ENCODE measurements around the gene EPAS1.

Gene EPAS1

DNA sequence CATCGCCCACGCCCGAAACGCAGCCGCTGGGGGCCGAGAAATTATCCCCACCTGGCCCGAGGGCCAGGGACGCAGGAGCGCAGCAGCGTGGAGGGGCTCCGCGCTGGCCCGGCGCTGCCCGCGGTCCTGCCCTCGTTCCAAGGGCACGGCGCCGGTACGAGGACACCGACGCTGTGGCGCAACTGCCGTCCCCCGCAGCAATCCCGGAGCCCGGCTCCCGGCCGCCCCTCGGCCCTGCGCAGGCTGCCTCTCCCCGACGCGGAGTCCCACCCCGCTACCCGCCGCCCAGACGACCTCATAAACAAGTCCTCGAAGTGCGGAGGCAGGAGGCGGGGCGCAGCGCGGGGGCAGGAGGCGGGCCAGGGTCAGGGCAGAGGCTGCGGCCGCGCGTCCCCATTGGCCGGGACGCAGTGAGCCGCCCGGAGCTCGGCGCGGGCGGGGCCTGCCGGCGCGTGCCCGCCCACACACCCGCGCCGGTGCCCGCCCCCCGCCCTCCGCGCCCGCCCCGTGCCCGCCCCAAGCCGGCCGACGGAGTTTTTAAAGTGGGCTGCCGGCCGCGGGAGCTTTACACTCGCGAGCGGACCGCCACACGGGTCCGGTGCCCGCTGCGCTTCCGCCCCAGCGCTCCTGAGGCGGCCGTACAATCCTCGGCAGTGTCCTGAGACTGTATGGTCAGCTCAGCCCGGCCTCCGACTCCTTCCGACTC lies at the start of gene EPAS1:
Gene EPAS1, plus strand, starts transcription at position 568 of the 706 bp plus-strand sequence. CDS start 505 bp downstream, outside the sequence.
- TF ChIP-seq, protein P1, sequence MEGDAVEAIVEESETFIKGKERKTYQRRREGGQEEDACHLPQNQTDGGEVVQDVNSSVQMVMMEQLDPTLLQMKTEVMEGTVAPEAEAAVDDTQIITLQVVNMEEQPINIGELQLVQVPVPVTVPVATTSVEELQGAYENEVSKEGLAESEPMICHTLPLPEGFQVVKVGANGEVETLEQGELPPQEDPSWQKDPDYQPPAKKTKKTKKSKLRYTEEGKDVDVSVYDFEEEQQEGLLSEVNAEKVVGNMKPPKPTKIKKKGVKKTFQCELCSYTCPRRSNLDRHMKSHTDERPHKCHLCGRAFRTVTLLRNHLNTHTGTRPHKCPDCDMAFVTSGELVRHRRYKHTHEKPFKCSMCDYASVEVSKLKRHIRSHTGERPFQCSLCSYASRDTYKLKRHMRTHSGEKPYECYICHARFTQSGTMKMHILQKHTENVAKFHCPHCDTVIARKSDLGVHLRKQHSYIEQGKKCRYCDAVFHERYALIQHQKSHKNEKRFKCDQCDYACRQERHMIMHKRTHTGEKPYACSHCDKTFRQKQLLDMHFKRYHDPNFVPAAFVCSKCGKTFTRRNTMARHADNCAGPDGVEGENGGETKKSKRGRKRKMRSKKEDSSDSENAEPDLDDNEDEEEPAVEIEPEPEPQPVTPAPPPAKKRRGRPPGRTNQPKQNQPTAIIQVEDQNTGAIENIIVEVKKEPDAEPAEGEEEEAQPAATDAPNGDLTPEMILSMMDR (conservative IDR thresholded peaks at IDR 0.05) = no peak
- H3K27ac ChIP-seq = peak within 1 kb of the TSS; percentile 77

DNA sequence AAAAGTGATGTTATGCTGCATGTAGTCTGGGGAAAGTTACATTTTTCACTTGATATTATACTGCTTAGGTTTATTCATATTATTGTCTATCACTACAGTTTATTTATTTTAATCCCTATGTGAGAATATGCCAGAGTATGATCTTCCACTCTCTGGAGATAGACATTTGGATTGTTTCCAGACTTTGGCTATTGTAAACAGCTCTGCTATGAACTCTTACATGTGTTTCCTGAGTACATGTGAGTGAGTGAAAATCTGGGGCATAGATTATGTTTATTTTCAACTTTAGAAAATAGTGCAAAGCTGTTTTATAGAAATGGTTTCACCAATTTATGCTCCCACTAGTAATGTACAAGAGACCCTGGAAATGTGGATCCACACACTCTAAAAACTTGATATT lies 49.0 kb upstream of the EPAS1 start:
- TF ChIP-seq, protein P1 (conservative IDR thresholded peaks at IDR 0.05) = no peak
- H3K27ac ChIP-seq = no peak overlapping the region

DNA sequence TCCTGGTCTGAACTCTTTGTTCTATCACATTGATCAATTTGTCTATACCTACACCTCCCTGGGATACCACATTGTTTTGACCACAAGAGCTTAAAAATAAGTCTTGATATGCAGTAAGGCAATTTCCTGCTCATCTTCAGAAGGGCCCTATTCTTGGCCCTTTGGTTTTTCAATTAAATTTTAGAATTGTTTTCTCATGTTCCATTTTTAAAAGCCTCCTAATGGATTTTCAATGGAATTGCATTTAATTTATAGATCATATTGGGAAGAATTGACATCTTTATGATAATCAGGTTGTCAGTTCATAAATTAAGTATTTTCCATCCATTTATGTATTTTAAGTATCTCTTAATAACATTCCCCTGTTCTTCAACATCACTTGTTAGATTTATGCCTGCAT lies 47.6 kb upstream of the EPAS1 start:
- H3K27ac ChIP-seq = no peak overlapping the region
- TF ChIP-seq, protein P1 (conservative IDR thresholded peaks at IDR 0.05) = no peak

DNA sequence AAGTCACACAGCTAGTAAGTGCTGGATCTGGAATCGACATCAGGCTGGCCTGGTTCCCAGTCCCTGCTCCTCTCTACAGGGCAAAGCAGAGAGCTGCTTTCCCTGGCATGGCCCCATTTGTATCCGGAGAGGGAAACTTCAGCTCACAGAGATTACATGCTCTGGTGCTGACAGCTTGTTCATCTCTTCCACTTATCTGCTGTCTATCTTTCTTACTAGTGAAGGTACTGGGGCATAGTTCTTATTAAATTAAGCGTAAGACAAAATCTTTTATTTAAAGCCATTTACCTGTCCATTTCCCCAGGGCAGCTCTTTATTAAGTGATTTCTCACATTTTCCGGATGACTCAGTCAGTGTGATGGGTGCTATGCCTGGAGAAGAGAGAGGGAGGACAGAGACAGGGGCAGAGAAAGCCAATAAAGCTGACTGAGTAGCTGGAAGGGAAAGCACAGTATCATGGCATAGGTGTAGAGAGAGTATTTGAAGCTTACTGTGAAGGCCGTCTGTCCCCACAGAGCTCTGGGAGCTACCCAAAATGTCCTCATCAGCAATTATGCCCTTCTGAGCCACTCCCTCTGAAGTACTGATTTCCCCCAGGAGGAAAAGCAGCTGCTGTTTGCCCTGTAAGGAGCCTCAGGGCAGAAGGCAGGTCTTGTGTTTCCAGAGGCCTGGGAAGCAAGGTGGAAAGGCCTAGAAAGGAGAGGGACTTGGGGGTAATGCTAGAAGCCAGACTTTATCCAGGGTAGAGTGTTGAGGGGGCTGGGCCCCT lies 44.1 kb upstream of the EPAS1 start:
- no peak overlapping the region for H3K27ac ChIP-seq
- TF ChIP-seq, protein P1 (conservative IDR thresholded peaks at IDR 0.05) = no peak

DNA sequence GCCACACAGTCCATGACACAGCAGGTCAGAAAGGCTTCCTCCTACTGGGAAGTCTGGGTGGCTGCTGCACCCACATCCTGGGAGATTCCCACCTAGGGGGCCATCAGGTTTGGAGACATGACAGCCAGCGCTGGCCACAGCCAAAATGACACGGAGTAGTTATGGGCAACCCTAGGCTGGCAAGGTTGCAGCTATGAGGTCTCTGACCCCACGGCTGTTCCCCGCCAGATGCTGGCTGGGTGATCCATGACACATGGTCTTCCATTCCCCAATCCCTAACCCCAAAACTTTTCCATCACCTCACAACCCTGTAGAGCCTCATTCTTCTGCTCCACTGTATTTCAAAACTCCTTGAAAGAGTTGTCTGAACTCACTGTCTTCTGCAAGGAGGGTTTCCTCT lies 42.7 kb upstream of the EPAS1 start:
- no peak overlapping the region for H3K27ac ChIP-seq
- TF ChIP-seq, protein P1 (conservative IDR thresholded peaks at IDR 0.05) = no peak

DNA sequence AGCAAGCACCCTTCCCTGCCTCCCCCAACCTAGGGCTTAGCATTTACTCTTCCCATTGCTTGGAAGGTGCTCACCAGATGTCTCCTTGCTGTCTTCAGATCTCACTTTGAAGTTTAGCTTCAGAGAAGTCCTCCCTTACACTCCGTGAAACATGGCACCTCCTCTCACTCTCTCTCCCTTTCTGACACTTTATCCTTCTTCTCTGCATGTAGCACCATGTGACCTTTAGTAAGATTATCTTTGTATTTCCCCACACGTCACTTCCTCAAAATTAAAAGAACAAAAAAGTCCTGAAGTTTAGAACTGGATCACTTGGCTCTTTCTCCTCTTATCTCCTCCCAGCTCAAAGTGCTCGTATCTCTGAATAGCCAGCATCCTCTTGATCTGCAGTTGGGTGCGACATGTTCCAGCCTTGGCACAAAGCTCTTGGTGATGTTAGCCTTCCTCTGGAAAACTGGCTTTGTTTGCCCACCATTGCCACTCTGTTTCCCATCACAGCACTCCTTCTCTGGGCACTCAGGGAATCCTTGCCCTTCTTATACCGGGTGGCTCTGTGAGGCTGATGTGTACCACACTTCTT lies 40.6 kb upstream of the EPAS1 start:
- TF ChIP-seq, protein P1 (conservative IDR thresholded peaks at IDR 0.05) = no peak
- H3K27ac ChIP-seq = no peak overlapping the region

DNA sequence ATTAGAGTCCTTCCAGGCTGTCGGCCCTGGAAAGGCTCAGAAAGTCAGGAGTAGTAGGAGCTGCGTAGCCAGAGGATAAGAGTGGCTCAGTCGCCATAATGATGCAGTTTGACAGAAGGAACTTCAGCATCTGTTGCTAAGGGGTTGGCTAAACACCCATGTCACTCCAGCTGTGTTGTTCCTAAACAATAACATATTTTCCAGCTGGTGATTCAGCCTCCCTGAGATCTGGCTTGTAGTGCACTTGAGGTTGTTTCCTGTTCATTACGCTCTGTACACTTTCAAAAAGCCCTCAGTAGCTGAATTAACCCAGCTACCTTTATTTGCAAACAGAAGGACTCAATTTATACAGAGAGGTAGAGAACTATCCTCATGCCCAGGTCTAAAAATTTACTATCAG lies 39.7 kb upstream of the EPAS1 start:
- TF ChIP-seq, protein P1 (conservative IDR thresholded peaks at IDR 0.05) = no peak
- H3K27ac ChIP-seq = no peak overlapping the region

All from VCaP (cell line).